B cell (primary cell): Measurements from ENCODE around the gene AOPEP. TPM values are rescaled to one million over a fixed set of nuclear protein-coding genes. Genes with fewer than 3 reads are reported as not detected.

Source experiments
- ATAC-seq: fragments of 200-7000 bp; cut with Tn5 transposase; one replicate; pipeline ENCODE4 v1.10.0; 2021; ENCODE audit warnings: low read depth, mild to moderate bottlenecking, moderate number of reproducible peaks, moderate library complexity
- CTCF ChIA-PET: fragments of 350-600 bp; sonication (Branson Sonifier 250); formaldehyde crosslinking; loops from one replicate; lab custom pipeline; 2021; ENCODE audit warnings: antibody characterized with exemption, inconsistent platforms; lab: Charles Lee
- POLR2A ChIA-PET: fragments of 350-600 bp; sonication (Branson Sonifier 250); formaldehyde crosslinking; loops from one replicate; lab custom pipeline; 2021; ENCODE audit warnings: antibody characterized with exemption; lab: Charles Lee
- DNase-seq: peaks from one replicate; pipeline ENCODE4 v3.0.0; 2013
- H2AFZ ChIP-seq: 2 replicates; pipeline ENCODE4 v1.6.1; 2012; ENCODE audit warnings: mild to moderate bottlenecking, low read depth, low read length; ENCODE audit not compliant: insufficient read depth, poor library complexity, severe bottlenecking
- H3K27ac ChIP-seq, 2 donors: 1 replicate in 1 of 2; 2 replicates in 1 of 2; pipeline ENCODE4 v1.5.1; 2012 to 2013; ENCODE audit warnings: low read length in 2 of 2, mild to moderate bottlenecking in 2 of 2, moderate library complexity in 1 of 2
- H3K27me3 ChIP-seq, 4 experiments: fragments of 200-600 bp in 1 of 4; sonication (generic) in 1 of 4; replicated peaks in 1 of 4; 1 replicate in 2 of 4; 2 replicates in 2 of 4; pipeline versions ENCODE4 v1.6.1 to v1.7.0; 2013 to 2016; ENCODE audit warnings: low read length in 3 of 4, mild to moderate bottlenecking in 2 of 4, mixed read lengths in 1 of 4, moderate library complexity in 1 of 4; ENCODE audit not compliant: insufficient read depth in 4 of 4, control insufficient read depth in 3 of 4; ENCODE audit errors: control extremely low read depth in 1 of 4
- H3K36me3 ChIP-seq, 2 experiments: replicated peaks in 1 of 2; 1 replicate in 1 of 2; 2 replicates in 1 of 2; pipeline versions ENCODE4 v1.6.1 to v1.7.1; 2013; ENCODE audit warnings: low read length in 1 of 2; ENCODE audit not compliant: insufficient read depth in 2 of 2, control insufficient read depth in 1 of 2; ENCODE audit errors: control extremely low read depth in 1 of 2, extremely low read depth in 1 of 2
- H3K4me1 ChIP-seq, 2 donors: fragments of 200-600 bp in 1 of 2; sonication (generic) in 1 of 2; 1 replicate in 1 of 2; 2 replicates in 1 of 2; pipeline versions ENCODE4 v1.5.1 to v1.6.1; 2013 to 2017; ENCODE audit warnings: low read length in 2 of 2; ENCODE audit not compliant: control insufficient read depth in 2 of 2, insufficient read depth in 2 of 2
- H3K4me2 ChIP-seq: replicated peaks from 2 replicates; pipeline ENCODE3; 2012; ENCODE audit warnings: mild to moderate bottlenecking, low read depth, low read length; ENCODE audit not compliant: poor library complexity, severe bottlenecking
- H3K4me3 ChIP-seq, 5 experiments: fragments of 200-600 bp in 1 of 5; sonication (generic) in 1 of 5; 1 replicate in 3 of 5; 2 replicates in 2 of 5; pipeline versions ENCODE4 v1.5.1 to v1.7.0; 2011 to 2016; ENCODE audit warnings: low read length in 4 of 5, mild to moderate bottlenecking in 4 of 5, low read depth in 2 of 5, control low read depth in 1 of 5, moderate library complexity in 1 of 5; ENCODE audit not compliant: insufficient read depth in 1 of 5; ENCODE audit errors: control extremely low read depth in 1 of 5, extremely low read depth in 1 of 5
- H3K79me2 ChIP-seq: fragments of 200-600 bp; sonication (generic); one replicate; pipeline ENCODE4 v1.6.0; 2016; ENCODE audit warnings: low read length; ENCODE audit not compliant: control insufficient read depth, insufficient read depth
- H3K9ac ChIP-seq: fragments of 200-600 bp; sonication (generic); 2 replicates; pipeline ENCODE4 v1.6.1; 2017; ENCODE audit warnings: mild to moderate bottlenecking, low read length, moderate library complexity
- H3K9me3 ChIP-seq, 3 donors: one replicate each; pipeline versions ENCODE4 v1.6.1 to v1.7.1; 2013; ENCODE audit warnings: low read length in 2 of 3; ENCODE audit not compliant: control insufficient read depth in 2 of 3, insufficient read depth in 1 of 3; ENCODE audit errors: control extremely low read depth in 1 of 3
- H4K20me1 ChIP-seq: 2 replicates; pipeline ENCODE4 v1.6.0; 2012; ENCODE audit warnings: mild to moderate bottlenecking, low read length; ENCODE audit not compliant: insufficient read depth, control insufficient read depth, poor library complexity, severe bottlenecking
- H3K27ac Mint-ChIP-seq: one replicate; pipeline ENCODE4 v1.8.0; 2021; ENCODE audit warnings: mixed read lengths
- H3K27me3 Mint-ChIP-seq: one replicate; pipeline ENCODE4 v1.8.0; 2021; ENCODE audit warnings: mixed read lengths
- H3K4me1 Mint-ChIP-seq: one replicate; pipeline ENCODE4 v1.8.0; 2021; ENCODE audit warnings: mixed read lengths
- H3K4me3 Mint-ChIP-seq: one replicate; pipeline ENCODE4 v1.8.0; 2021; ENCODE audit warnings: mixed read lengths
- H3K9me3 Mint-ChIP-seq: one replicate; pipeline ENCODE4 v1.8.0; 2022; ENCODE audit warnings: mixed read lengths; ENCODE audit not compliant: insufficient read depth
- CTCF ChIP-seq: fragments of 200-600 bp; IDR thresholded peaks from one replicate; pipeline ENCODE4 v1.8.0; 2022; ENCODE audit warnings: antibody characterized with exemption, mild to moderate bottlenecking
- EZH2 ChIP-seq: IDR thresholded peaks from 2 replicates; pipeline ENCODE4 v1.6.1; 2012; ENCODE audit warnings: borderline replicate concordance, low read depth, mild to moderate bottlenecking, moderate library complexity, low read length; ENCODE audit not compliant: insufficient read depth, poor library complexity, severe bottlenecking
- WGBS: methylation state at CpG from one replicate; pipeline ENCODE4 v1.1.5; 2013; ENCODE audit warnings: missing lambda C conversion rate; ENCODE audit not compliant: insufficient coverage; 5-methylcytosine and 5-hydroxymethylcytosine counted together
- intact Hi-C: fragments of 100-400 bp; cut with micrococcal nuclease; formaldehyde crosslinking; loops from one replicate; pipeline ENCODE4 v1.10.0; 2022
- polyA plus RNA-seq: library from polyadenylated mRNA; depleted of rRNA; stranded (reverse); fragments of >200 nt; gene quantifications from 2 replicates; pipeline ENCODE4 v1.2.3, GENCODE V29; 2012
- total RNA-seq, 2 donors: library from RNA; stranded (reverse); fragments of 120-200 nt in 1 of 2; gene quantifications; 1 replicate in 1 of 2; 2 replicates in 1 of 2; pipeline versions ENCODE4 v1.2.3 to v1.2.4, GENCODE V29; 2013 to 2022

AOPEP gene
- total and polyA plus RNA-seq, 2 donors (not counting 1 experiment from before 2014, with no cell fraction given), result 5.1 to 35.8 TPM

- H3K9me3 Mint-ChIP-seq, result no peaks in the 10 kb centered on the region
- Histone ChIP-seq H4K20me1 (no peaks in the 10 kb centered on the region), H3K27ac (no peak overlapping the region), H3K36me3 (no peaks in the 10 kb centered on the region), H3K4me1 (no peaks in the 10 kb centered on the region), H3K4me3 (no peak overlapping the region), H2AFZ (no peak overlapping the region), H3K27me3 (peaks cover 0 to 5% (median 0%) of the 10 kb centered on the region in 4 experiments), H3K9me3 (no peaks in the 10 kb centered on the region), H3K9ac (no peak overlapping the region), H3K79me2 (no peaks in the 10 kb centered on the region), H3K4me2 (no peak overlapping the region)
- no peak overlapping the region for H3K27ac Mint-ChIP-seq
- intact Hi-C loops, result no loop called here
- ATAC-seq (no peak), DNase-seq (no peak)
- H3K4me1 Mint-ChIP-seq, result no peaks in the 10 kb centered on the region
- no peak overlapping the region for H3K4me3 Mint-ChIP-seq
- 91% methylated on average over 9 of the region's 9 CpGs for WGBS
- CTCF ChIA-PET, result interaction anchor here (0.5 kb wide), 1 partner anchor 15 kb away, joined by 3 read pairs; no protein-coding TSS in a partner anchor
- peaks cover 27% of the 10 kb centered on the region for H3K27me3 Mint-ChIP-seq
- POLR2A ChIA-PET, result no interaction called here
- TF ChIP-seq EZH2 (no peak), CTCF (no peak)
Observed at GRCh38 chr9:94690344-94690743, 36.2 kb upstream of the AOPEP start.

GRCh38 chr9:94692601-94693000 lies 33.9 kb upstream of the AOPEP start:
- Mint-ChIP-seq H3K4me3 (no peak overlapping the region), H3K9me3 (no peaks in the 10 kb centered on the region), H3K27me3 (peaks cover 34% of the 10 kb centered on the region), H3K4me1 (no peaks in the 10 kb centered on the region), H3K27ac (no peak overlapping the region)
- ATAC-seq, result no peak
- 92% methylated on average over 4 of the region's 4 CpGs for WGBS
- CTCF ChIA-PET, result interaction anchor here (2.4 kb wide), 1 partner anchor 12 kb away, joined by 6 read pairs; no protein-coding TSS in a partner anchor
- peaks cover 0 to 12% (median 0%) of the 10 kb centered on the region in 4 experiments for H3K27me3 ChIP-seq
- H2AFZ ChIP-seq, result no peak overlapping the region
- no peaks in the 10 kb centered on the region for H3K4me1 ChIP-seq
- H3K36me3 ChIP-seq, result no peaks in the 10 kb centered on the region
- DNase-seq, result no peak
- H3K27ac ChIP-seq, result no peak overlapping the region
- no peak overlapping the region for H3K9ac ChIP-seq
- H4K20me1 ChIP-seq, result no peaks in the 10 kb centered on the region
- no peaks in the 10 kb centered on the region for H3K9me3 ChIP-seq
- no peaks in the 10 kb centered on the region for H3K79me2 ChIP-seq
- no peak overlapping the region for H3K4me3 ChIP-seq
- no peak for TF ChIP-seq CTCF
- POLR2A ChIA-PET, result no interaction called here
- H3K4me2 ChIP-seq, result no peak overlapping the region
- intact Hi-C loops, result no loop called here
